Measurements from ENCODE around the gene TBC1D7. TPM values are rescaled to one million over a fixed set of nuclear protein-coding genes. Genes with fewer than 3 reads are reported as not detected.

Gene TBC1D7
- total and polyA plus RNA-seq, 2 of the 4 experiments (the other 2 are of a cell fraction): 14.3 to 22.6 TPM

DNA sequence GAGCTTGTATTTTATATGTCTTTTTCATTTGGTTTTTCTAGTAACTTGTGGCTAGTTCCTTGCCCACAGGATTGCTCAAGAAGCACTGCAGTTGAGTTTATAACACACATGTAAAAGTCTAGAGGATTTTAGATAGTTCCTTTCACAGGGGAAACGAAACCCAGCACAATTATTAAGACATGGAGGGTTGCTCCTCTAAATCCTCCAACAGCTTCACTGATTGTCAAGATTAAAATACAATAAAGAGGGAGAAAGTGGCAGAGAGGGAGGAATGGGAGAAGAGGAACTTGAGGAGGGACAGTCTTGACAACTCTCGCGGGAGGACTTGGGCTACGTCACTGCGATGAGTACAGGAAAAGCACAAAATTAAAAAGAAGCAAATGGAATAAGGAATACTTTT is 9.7 kb upstream of the TBC1D7 start:
- H3K56ac ChIP-seq (ENCODE audit: extremely low read depth, insufficient read depth, low read length): no peak overlapping the region
- H3K9me1 ChIP-seq (ENCODE audit: insufficient read depth, low read length): no peaks in the 10 kb centered on the region; the same call in 1 of the 2 replicates
- no peak for TF ChIP-seq CEBPB (IDR thresholded peaks at IDR 0.05; ENCODE audit: low read depth, low read length)
- TF ChIP-seq RCOR1 (IDR thresholded peaks at IDR 0.05; ENCODE audit: insufficient replicate concordance, low read length): no peak
- no peak for TF ChIP-seq FOS (IDR thresholded peaks at IDR 0.05; ENCODE audit: low read depth, low read length)
- no peak for TF ChIP-seq BHLHE40 (IDR thresholded peaks at IDR 0.05; ENCODE audit: low read depth, low read length)
- TF ChIP-seq POLR2A (IDR thresholded peaks at IDR 0.05; ENCODE audit: low read depth, low read length): no peak
- no peak for TF ChIP-seq MAFK (IDR thresholded peaks at IDR 0.05; ENCODE audit: low read depth, low read length)
- H3K23ac ChIP-seq (ENCODE audit: low read depth, low read length): no peak overlapping the region
- H2BK5ac ChIP-seq (ENCODE audit: low read depth, low read length, poor library complexity, severe bottlenecking): no peak overlapping the region
- CTCF ChIA-PET: interaction anchor here (0.8 to 1.8 kb wide), 2 partner anchors 86 to 237 kb away, joined by 3 to 6 read pairs; no protein-coding TSS in a partner anchor
- POLR2A ChIA-PET (ENCODE audit: unreplicated experiment): no interaction called here
- no peak overlapping the region for H3K27ac ChIP-seq (ENCODE audit: insufficient read depth, low read length)
- H2BK20ac ChIP-seq (ENCODE audit: low read depth, low read length): no peak overlapping the region
- no peak overlapping the region for H3K18ac ChIP-seq (ENCODE audit: low read depth, low read length)
- no peak for DNase-seq
- ATAC-seq (ENCODE audit: low read depth): no peak
- in situ Hi-C loops (cut with MboI; ENCODE audit: low sequenced_read_pairs): no loop called here
- no TSS peak for BruUV-seq (replicated peaks)
- no peak overlapping the region for H3K9ac ChIP-seq (ENCODE audit: low read depth, low read length)
- H2BK120ac ChIP-seq (ENCODE audit: low read depth, low read length): no peak overlapping the region
- no peak overlapping the region for H3K4me2 ChIP-seq (ENCODE audit: low read depth, low read length)
- no peaks in the 10 kb centered on the region for H3K36me3 ChIP-seq (ENCODE audit: control insufficient read depth, insufficient read depth, low read length)
- dilution Hi-C loops (cut with HindIII; ENCODE audit: low sequenced_read_pairs, unreplicated experiment): no loop called here
- H3K14ac ChIP-seq (replicated peaks; ENCODE audit: low read depth, low read length): no peak overlapping the region
- H4K20me1 ChIP-seq (ENCODE audit: insufficient read depth, low read length): no peaks in the 10 kb centered on the region
- no CpG with 5 or more reads among the region's 5 CpGs for WGBS, 2 experiments (ENCODE audit: extremely low coverage in 2 of 2, insufficient read length in 1 of 2)
- no peak overlapping the region for H2BK15ac ChIP-seq (ENCODE audit: low read depth, low read length)
- no peaks in the 10 kb centered on the region for H3K4me1 ChIP-seq (ENCODE audit: control insufficient read depth, insufficient read depth, low read length)
- H2AK9ac ChIP-seq (replicated peaks; ENCODE audit: low read depth, low read length, poor library complexity): no peak overlapping the region
- no peak overlapping the region for H2AFZ ChIP-seq (replicated peaks; ENCODE audit: low read length, poor library complexity)
- no peak overlapping the region for H4K5ac ChIP-seq (ENCODE audit: low read depth, low read length)
- H3K79me1 ChIP-seq (ENCODE audit: low read depth in 1 of 2, low read length in 2 of 2): no peaks in the 10 kb centered on the region
- no peak overlapping the region for H2AK5ac ChIP-seq (ENCODE audit: low read depth, low read length)
- no peak overlapping the region for H4K91ac ChIP-seq (ENCODE audit: insufficient read depth, low read depth, low read length)
- H4K8ac ChIP-seq (ENCODE audit: low read depth in 2 of 2, low read length in 2 of 2): no peak overlapping the region
- intact Hi-C loops (cut with micrococcal nuclease): loop anchor here (5.0 to 10.0 kb wide), 2 partner anchors 703 to 729 kb away; no protein-coding TSS in a partner anchor
- H3K4me3 ChIP-seq (ENCODE audit: insufficient read depth, low read depth, low read length): no peak overlapping the region
- H3K9me3 ChIP-seq (ENCODE audit: control insufficient read depth, insufficient read depth, low read length): peaks cover 2% of the 10 kb centered on the region; the same call in 1 of the 2 replicates
- no peaks in the 10 kb centered on the region for H3K27me3 ChIP-seq (ENCODE audit: control insufficient read depth, insufficient read depth, low read length)
- no peak overlapping the region for H3K4ac ChIP-seq (ENCODE audit: low read depth, low read length)
